OCI-LY1 (cell line): ENCODE results near the gene OR52E5.

Source experiments
- CTCF ChIP-seq: fragments of 200-600 bp; sonication (generic), shearing (Covaris generic); IDR thresholded peaks from 2 replicates; pipeline ENCODE4 v1.5.1; 2017; ENCODE audit warnings: mild to moderate bottlenecking, antibody characterized with exemption, low read length, moderate library complexity, mixed read lengths
- EZH2 ChIP-seq: fragments of 200-600 bp; sonication (generic), shearing (Covaris generic); IDR thresholded peaks from 2 replicates; pipeline ENCODE4 v1.8.0; 2017; ENCODE audit warnings: borderline replicate concordance, mixed run types, mild to moderate bottlenecking, antibody characterized with exemption, low read length, moderate library complexity, mixed read lengths

DNA sequence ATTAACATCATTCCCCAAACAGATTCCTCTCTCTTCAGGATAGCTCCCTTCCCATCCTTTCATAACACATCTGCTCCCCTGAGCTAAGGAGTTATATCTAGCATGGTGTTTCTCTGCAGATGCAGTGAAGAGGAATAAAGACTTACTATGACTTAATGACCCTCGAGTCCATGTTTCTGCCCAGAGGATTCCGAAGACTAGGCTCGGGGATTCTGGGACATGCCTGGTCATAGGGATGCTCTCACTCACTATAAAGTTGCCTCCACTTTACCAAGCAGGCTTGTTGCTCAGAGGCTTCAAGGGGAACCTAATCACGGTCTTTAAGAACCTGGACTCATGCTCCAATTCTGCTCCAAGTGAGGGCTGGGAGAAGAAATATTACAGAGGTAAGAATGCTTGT is 12.7 kb upstream of the OR52E5 start, which contains the start of gene OR52E4:
- TF ChIP-seq CTCF = no peak
- TF ChIP-seq EZH2 = no peak
